A549 (cell line): Measurements from ENCODE around the gene RAB1B. TPM values are rescaled to one million over a fixed set of nuclear protein-coding genes. Genes with fewer than 3 reads are reported as not detected.

Source experiments
- ATAC-seq, 2 experiments: fragments of 200-7000 bp in 1 of 2; fragments of >200 bp in 1 of 2; cut with Nextera tagmentation in 1 of 2; cut with Tn5 transposase in 1 of 2; 3 replicates each; pipeline versions ENCODE4 v1.8.0 to v1.9.1; 2018 to 2020; ENCODE audit warnings: mild to moderate bottlenecking in 1 of 2, moderate library complexity in 1 of 2
- CTCF ChIA-PET: fragments of 300-600 bp; sonication (Branson Sonifier 250); formaldehyde crosslinking; extraction: SDS; loops from one replicate; lab custom pipeline; 2021; ENCODE audit warnings: antibody characterized with exemption, inconsistent platforms; lab: Yijun Ruan, JAX
- POLR2A ChIA-PET: fragments of 350-600 bp; formaldehyde crosslinking; extraction: SDS; loops from one replicate; lab custom pipeline; 2021; ENCODE audit warnings: antibody characterized with exemption, inconsistent platforms; lab: Yijun Ruan, JAX
- DNase-seq, 2 experiments: peaks; one replicate each; pipeline versions ENCODE4 v3.0.0 to v3.0.0-alpha.2; 2011 to 2016; ENCODE audit warnings: low read depth in 1 of 2, low spot score in 1 of 2
- FAIRE-seq: peaks from 2 replicates; lab custom pipeline; 2011; peaks lifted over from hg19 to GRCh38; lab: Jason Lieb, UNC
- H3K27ac ChIP-seq, 2 experiments: fragments of >200 bp; sonication (Bioruptor Twin); formaldehyde crosslinking; 3 replicates each; pipeline ENCODE4 v1.5.1; 2016 to 2017
- H3K4me1 ChIP-seq: fragments of >200 bp; sonication (Bioruptor Twin); formaldehyde crosslinking; 3 replicates; pipeline ENCODE4 v1.6.1; 2016
- H3K4me2 ChIP-seq: fragments of >200 bp; sonication (Bioruptor Twin); formaldehyde crosslinking; 3 replicates; pipeline ENCODE4 v1.6.1; 2016
- H3K4me3 ChIP-seq: fragments of >200 bp; sonication (Bioruptor Twin); formaldehyde crosslinking; 3 replicates; pipeline ENCODE4 v1.5.1; 2016
- H3K9me3 ChIP-seq: fragments of >200 bp; sonication (Bioruptor Twin); formaldehyde crosslinking; 3 replicates; pipeline ENCODE4 v1.6.1; 2016
- CBX8 ChIP-seq: fragments of 200-600 bp; sonication (generic); IDR thresholded peaks from 2 replicates; pipeline ENCODE4 v1.6.1; 2016
- EHF ChIP-seq: fragments of 250-450 bp; sonication (Bioruptor Pico); IDR thresholded peaks from 2 replicates; pipeline ENCODE4 v1.5.0; 2020; ENCODE audit warnings: mild to moderate bottlenecking
- ELK1 ChIP-seq: fragments of 150-350 bp; IDR thresholded peaks from 2 replicates; pipeline ENCODE4 v1.6.1; 2014; ENCODE audit warnings: low read depth, mild to moderate bottlenecking, low read length
- ESRRA ChIP-seq: fragments of 150-350 bp; IDR thresholded peaks from 2 replicates; pipeline ENCODE4 v1.6.1; 2014; ENCODE audit warnings: mild to moderate bottlenecking, low read length, borderline replicate concordance
- FOSB ChIP-seq: fragments of 250-450 bp; sonication (Bioruptor Pico); IDR thresholded peaks from 2 replicates; pipeline ENCODE4 v1.5.0; 2020; ENCODE audit warnings: mild to moderate bottlenecking, moderate library complexity
- GATA3 ChIP-seq: IDR thresholded peaks from 2 replicates; pipeline ENCODE4 v1.6.1; 2012; ENCODE audit warnings: borderline replicate concordance
- HES2 ChIP-seq: fragments of >200 bp; sonication (Bioruptor Twin); formaldehyde crosslinking; IDR thresholded peaks from 2 replicates; pipeline ENCODE4 v1.6.1; 2016
- HOXB5 ChIP-seq: fragments of 250-450 bp; sonication (Bioruptor Pico); IDR thresholded peaks from 2 replicates; pipeline ENCODE4 v1.5.0; 2020; ENCODE audit warnings: mild to moderate bottlenecking, moderate library complexity
- JUN ChIP-seq, 2 experiments: fragments of >200 bp; sonication (Bioruptor Twin); formaldehyde crosslinking; IDR thresholded peaks; 2 replicates in 1 of 2; 3 replicates in 1 of 2; pipeline ENCODE4 v1.6.1; 2016 to 2017
- KDM1A ChIP-seq: fragments of 200-600 bp; sonication (generic); IDR thresholded peaks from 2 replicates; pipeline ENCODE4 v1.6.1; 2016; ENCODE audit warnings: low read depth, mild to moderate bottlenecking
- MAFK ChIP-seq: fragments of 450-650 bp; IDR thresholded peaks from 2 replicates; pipeline ENCODE4 v1.6.1; 2014; ENCODE audit not compliant: partially characterized antibody
- MAX ChIP-seq: IDR thresholded peaks from 2 replicates; pipeline ENCODE4 v1.6.1; 2012
- MYC ChIP-seq: IDR thresholded peaks from 2 replicates; pipeline ENCODE4 v1.6.1; 2012; ENCODE audit warnings: mild to moderate bottlenecking, inconsistent platforms, low read length, improper control_type of control experiment, borderline replicate concordance
- NR3C1 ChIP-seq: fragments of >200 bp; sonication (Bioruptor Twin); formaldehyde crosslinking; IDR thresholded peaks from 3 replicates; pipeline ENCODE4 v1.6.1; 2017
- PHF8 ChIP-seq: fragments of 200-600 bp; sonication (generic); IDR thresholded peaks from 2 replicates; pipeline ENCODE4 v1.6.1; 2016; ENCODE audit warnings: low read depth, mild to moderate bottlenecking, antibody characterized with exemption, moderate library complexity, borderline replicate concordance
- POLR2AphosphoS2 ChIP-seq: conservative IDR thresholded peaks from 2 replicates; pipeline ENCODE4 v1.6.1; 2012; ENCODE audit warnings: low read length, improper control_type of control experiment, inconsistent platforms
- RARB ChIP-seq: fragments of 250-450 bp; sonication (Bioruptor Pico); IDR thresholded peaks from 2 replicates; pipeline ENCODE4 v1.8.0; 2021; ENCODE audit warnings: mild to moderate bottlenecking, moderate library complexity
- ZC3H11A ChIP-seq: fragments of 450-650 bp; IDR thresholded peaks from 2 replicates; pipeline ENCODE4 v1.6.1; 2014; ENCODE audit warnings: antibody characterized with exemption, mild to moderate bottlenecking
- ZNF302 ChIP-seq: fragments of 250-450 bp; sonication (Bioruptor Pico); IDR thresholded peaks from 2 replicates; pipeline ENCODE4 v1.9.0; 2021; ENCODE audit warnings: inconsistent platforms, mild to moderate bottlenecking, moderate library complexity
- WGBS: methylation state at CpG from one replicate; pipeline ENCODE4 v1.1.6; 2017; ENCODE audit errors: missing lambda C conversion rate; 5-methylcytosine and 5-hydroxymethylcytosine counted together
- polyA plus RNA-seq, 4 experiments: library from polyadenylated mRNA; depleted of rRNA in 3 of 4; stranded (reverse); fragments of >200 nt; fragmentation: RNase III in 1 of 4; extraction: RNeasy Plus Mini Kit Qiagen cat#74134 plus additional on column Dnase treatment in 1 of 4; gene quantifications; 2 replicates in 3 of 4; 3 replicates in 1 of 4; pipeline ENCODE4 v1.2.3, GENCODE V29; 2011 to 2017
- TF ChIP-seq, protein P1 (sequence below): fragments of 200-600 bp; sonication (generic); IDR thresholded peaks from 2 replicates; pipeline ENCODE4 v1.6.1; 2016; ENCODE audit warnings: antibody characterized with exemption, mild to moderate bottlenecking, moderate library complexity
- TF ChIP-seq, protein P2 (sequence below): fragments of >200 bp; sonication (Bioruptor Twin); formaldehyde crosslinking; IDR thresholded peaks from 3 replicates; pipeline ENCODE4 v1.6.1; 2016
- TF ChIP-seq, protein P3 (sequence below): fragments of 450-650 bp; IDR thresholded peaks from 2 replicates; pipeline ENCODE4 v1.6.1; 2014; ENCODE audit warnings: antibody characterized with exemption

RAB1B gene
- polyA plus RNA-seq, 2 of the 4 experiments (the other 2 are of a cell fraction), result 87.8 to 147 TPM

GRCh38 chr11:66268952-66269905, 790 bp downstream of the RAB1B start:
- Histone ChIP-seq H3K9me3 (no peaks in the 10 kb centered on the region), H3K4me1 (peaks cover 19% of the 10 kb centered on the region), H3K27ac (peak overlapping the region; percentile 91 to 97), H3K4me2 (peak overlapping the region; percentile 94), H3K4me3 (peak overlapping the region; percentile 93)
- FAIRE-seq (no peak), ATAC-seq (peak in 1 of 2 experiments; percentile 1; a peak in 2 of 6 replicates), DNase-seq (peak; percentile 45 to 61)
- ChIA-PET CTCF (interaction anchor here (1.6 kb wide), 1 partner anchor 9 kb away, joined by 5 read pairs; no protein-coding TSS in a partner anchor), POLR2A (interaction anchor here (1.0 to 1.2 kb wide), 2 partner anchors 11 to 43 kb away, joined by 3 to 6 read pairs; no protein-coding TSS in a partner anchor)
- WGBS, result 7% methylated on average over 32 of the region's 32 CpGs
- 0 out of 5 replicates have a peak, but pooled peaks of 1 of the 2 experiments have one; percentile 40 for TF ChIP-seq JUN (IDR thresholded peaks at IDR 0.05)
- TF ChIP-seq, protein P1, sequence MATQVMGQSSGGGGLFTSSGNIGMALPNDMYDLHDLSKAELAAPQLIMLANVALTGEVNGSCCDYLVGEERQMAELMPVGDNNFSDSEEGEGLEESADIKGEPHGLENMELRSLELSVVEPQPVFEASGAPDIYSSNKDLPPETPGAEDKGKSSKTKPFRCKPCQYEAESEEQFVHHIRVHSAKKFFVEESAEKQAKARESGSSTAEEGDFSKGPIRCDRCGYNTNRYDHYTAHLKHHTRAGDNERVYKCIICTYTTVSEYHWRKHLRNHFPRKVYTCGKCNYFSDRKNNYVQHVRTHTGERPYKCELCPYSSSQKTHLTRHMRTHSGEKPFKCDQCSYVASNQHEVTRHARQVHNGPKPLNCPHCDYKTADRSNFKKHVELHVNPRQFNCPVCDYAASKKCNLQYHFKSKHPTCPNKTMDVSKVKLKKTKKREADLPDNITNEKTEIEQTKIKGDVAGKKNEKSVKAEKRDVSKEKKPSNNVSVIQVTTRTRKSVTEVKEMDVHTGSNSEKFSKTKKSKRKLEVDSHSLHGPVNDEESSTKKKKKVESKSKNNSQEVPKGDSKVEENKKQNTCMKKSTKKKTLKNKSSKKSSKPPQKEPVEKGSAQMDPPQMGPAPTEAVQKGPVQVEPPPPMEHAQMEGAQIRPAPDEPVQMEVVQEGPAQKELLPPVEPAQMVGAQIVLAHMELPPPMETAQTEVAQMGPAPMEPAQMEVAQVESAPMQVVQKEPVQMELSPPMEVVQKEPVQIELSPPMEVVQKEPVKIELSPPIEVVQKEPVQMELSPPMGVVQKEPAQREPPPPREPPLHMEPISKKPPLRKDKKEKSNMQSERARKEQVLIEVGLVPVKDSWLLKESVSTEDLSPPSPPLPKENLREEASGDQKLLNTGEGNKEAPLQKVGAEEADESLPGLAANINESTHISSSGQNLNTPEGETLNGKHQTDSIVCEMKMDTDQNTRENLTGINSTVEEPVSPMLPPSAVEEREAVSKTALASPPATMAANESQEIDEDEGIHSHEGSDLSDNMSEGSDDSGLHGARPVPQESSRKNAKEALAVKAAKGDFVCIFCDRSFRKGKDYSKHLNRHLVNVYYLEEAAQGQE, result no peak
- peak; percentile 57; the same call in 1 of the 2 replicates for TF ChIP-seq PHF8
- TF ChIP-seq GATA3, result no peak

DNA sequence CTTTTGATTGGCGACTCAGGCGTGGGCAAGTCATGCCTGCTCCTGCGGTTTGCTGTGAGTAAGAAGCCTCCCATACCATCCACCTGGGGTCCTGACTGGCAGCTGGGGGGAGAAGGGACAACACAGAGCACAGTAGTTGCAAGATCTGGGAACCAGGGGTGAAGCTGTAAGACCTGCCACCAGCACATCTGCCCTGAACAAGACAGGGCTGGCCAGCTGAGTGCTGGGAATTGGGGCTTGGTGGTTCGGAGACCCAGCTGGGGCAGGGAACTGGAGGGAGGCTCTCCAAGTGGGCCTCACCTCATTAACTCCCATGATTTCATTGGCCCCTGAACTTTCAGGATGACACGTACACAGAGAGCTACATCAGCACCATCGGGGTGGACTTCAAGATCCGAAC, 3.4 kb downstream of the RAB1B start:
- POLR2A ChIA-PET, result no interaction called here
- TF ChIP-seq HOXB5 (CRISPR knock-in tag), result no peak
- TF ChIP-seq FOSB (CRISPR knock-in tag), result no peak
- TF ChIP-seq RARB, result no peak
- TF ChIP-seq ELK1, result no peak
- TF ChIP-seq ESRRA, result no peak
- no peak for TF ChIP-seq MAX
- no peak for TF ChIP-seq NR3C1
- TF ChIP-seq ZC3H11A, result no peak
- no peak for TF ChIP-seq EHF
- TF ChIP-seq ZNF302 (CRISPR knock-in tag), result no peak
- TF ChIP-seq, protein P2, sequence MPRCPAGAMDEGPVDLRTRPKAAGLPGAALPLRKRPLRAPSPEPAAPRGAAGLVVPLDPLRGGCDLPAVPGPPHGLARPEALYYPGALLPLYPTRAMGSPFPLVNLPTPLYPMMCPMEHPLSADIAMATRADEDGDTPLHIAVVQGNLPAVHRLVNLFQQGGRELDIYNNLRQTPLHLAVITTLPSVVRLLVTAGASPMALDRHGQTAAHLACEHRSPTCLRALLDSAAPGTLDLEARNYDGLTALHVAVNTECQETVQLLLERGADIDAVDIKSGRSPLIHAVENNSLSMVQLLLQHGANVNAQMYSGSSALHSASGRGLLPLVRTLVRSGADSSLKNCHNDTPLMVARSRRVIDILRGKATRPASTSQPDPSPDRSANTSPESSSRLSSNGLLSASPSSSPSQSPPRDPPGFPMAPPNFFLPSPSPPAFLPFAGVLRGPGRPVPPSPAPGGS, result no peak
- TF ChIP-seq, protein P1, result no peak
- no peak for TF ChIP-seq POLR2AphosphoS2
- no peak for TF ChIP-seq CBX8
- TF ChIP-seq KDM1A, result no peak
- TF ChIP-seq, protein P3, sequence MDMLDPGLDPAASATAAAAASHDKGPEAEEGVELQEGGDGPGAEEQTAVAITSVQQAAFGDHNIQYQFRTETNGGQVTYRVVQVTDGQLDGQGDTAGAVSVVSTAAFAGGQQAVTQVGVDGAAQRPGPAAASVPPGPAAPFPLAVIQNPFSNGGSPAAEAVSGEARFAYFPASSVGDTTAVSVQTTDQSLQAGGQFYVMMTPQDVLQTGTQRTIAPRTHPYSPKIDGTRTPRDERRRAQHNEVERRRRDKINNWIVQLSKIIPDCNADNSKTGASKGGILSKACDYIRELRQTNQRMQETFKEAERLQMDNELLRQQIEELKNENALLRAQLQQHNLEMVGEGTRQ, result no peak
- no peak for TF ChIP-seq HES2
- TF ChIP-seq MAFK, result no peak
- no peak for TF ChIP-seq MYC
- DNase-seq, result no peak
- no peak for FAIRE-seq
- H3K4me3 ChIP-seq, result no peak overlapping the region
- no peak overlapping the region for H3K27ac ChIP-seq
- WGBS, result 94% methylated on average over 7 of the region's 7 CpGs
- peaks cover 14% of the 10 kb centered on the region for H3K4me1 ChIP-seq
- no peak overlapping the region for H3K4me2 ChIP-seq
- ATAC-seq, result no peak
- no peaks in the 10 kb centered on the region for H3K9me3 ChIP-seq
- CTCF ChIA-PET, result interaction anchor here (0.7 to 1.2 kb wide), 3 partner anchors 10 to 50 kb away, joined by 3 to 4 read pairs (median 4); no protein-coding TSS in a partner anchor
